WERI-Rb-1 (cell line): ENCODE measurements around the gene BRD1.
A peak's percentile ranks its signal among the peaks of the same experiment; 100 is the strongest.

Source experiments
- DNase-seq: peaks from one replicate; pipeline ENCODE4 v3.0.0-alpha.2; 2020
- H3K27ac ChIP-seq: fragments of 250-450 bp; sonication (Bioruptor Pico); 2 replicates; pipeline ENCODE4 v1.5.1; 2020; ENCODE audit warnings: mild to moderate bottlenecking, moderate library complexity
- H3K27me3 ChIP-seq: fragments of 250-450 bp; sonication (Bioruptor Pico); 2 replicates; pipeline ENCODE4 v1.5.1; 2021; ENCODE audit warnings: mild to moderate bottlenecking, low read depth, moderate library complexity; ENCODE audit not compliant: insufficient read depth, severe bottlenecking
- H3K36me3 ChIP-seq: fragments of 250-450 bp; sonication (Bioruptor Pico); 2 replicates; pipeline ENCODE4 v1.5.1; 2020; ENCODE audit warnings: mild to moderate bottlenecking, moderate library complexity
- H3K4me3 ChIP-seq: 2 replicates; pipeline ENCODE4 v1.5.1; 2011; ENCODE audit warnings: low read depth, mild to moderate bottlenecking, control low read depth, low read length
- H3K9me3 ChIP-seq: fragments of 250-450 bp; sonication (Bioruptor Pico); 2 replicates; pipeline ENCODE4 v1.5.1; 2021; ENCODE audit warnings: mild to moderate bottlenecking, moderate library complexity; ENCODE audit not compliant: severe bottlenecking
- TF ChIP-seq, protein P1 (sequence below): IDR thresholded peaks from 2 replicates; pipeline ENCODE4 v1.5.1; 2011; ENCODE audit warnings: low read depth, mild to moderate bottlenecking, control low read depth, inconsistent platforms, low read length

The BRD1 gene

DNA sequence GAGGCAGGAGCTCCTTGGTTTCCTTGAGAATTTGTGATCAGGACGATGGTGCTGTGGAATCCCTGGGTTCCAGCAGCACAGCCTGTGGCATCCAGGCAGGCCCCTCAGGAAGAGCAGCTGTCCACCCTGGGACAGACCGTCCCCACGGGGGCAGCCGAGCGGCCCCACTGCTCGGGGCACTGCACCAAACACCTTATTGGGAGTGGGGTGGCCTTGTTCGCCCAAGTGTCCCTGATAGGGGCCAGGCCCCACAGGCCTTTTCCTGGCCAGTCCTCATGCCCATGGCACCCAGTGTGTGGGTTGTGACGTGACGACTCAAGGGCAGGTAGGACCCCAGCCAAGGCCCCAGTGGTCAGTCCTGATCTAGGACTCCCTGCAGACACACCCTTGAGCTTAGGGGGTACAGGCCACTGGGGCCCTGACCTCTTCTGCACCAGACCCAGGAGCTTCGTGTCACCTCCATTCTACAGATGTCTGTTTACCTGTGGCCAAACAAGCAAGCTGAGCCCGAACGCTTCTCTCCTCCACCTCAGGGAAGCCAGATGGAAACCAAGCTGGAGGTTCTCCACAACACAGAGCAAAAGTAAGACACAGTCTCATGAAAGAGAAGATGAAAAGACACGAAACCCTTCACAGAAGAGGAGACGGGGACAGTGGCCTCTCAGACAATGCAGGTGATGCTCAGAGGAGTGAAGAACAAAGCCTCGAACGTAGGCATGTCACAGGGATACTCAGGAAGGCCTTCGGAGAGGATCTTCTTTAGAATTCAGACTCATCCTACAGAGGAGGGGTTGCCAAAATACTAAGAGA, 1.6 kb upstream of the BRD1 start:
- H3K4me3 ChIP-seq = no peak overlapping the region
- DNase-seq = no peak
- peaks cover 28% of the 10 kb centered on the region for H3K9me3 ChIP-seq
- H3K36me3 ChIP-seq = peaks cover 14% of the 10 kb centered on the region
- H3K27me3 ChIP-seq = no peaks in the 10 kb centered on the region
- TF ChIP-seq, protein P1, sequence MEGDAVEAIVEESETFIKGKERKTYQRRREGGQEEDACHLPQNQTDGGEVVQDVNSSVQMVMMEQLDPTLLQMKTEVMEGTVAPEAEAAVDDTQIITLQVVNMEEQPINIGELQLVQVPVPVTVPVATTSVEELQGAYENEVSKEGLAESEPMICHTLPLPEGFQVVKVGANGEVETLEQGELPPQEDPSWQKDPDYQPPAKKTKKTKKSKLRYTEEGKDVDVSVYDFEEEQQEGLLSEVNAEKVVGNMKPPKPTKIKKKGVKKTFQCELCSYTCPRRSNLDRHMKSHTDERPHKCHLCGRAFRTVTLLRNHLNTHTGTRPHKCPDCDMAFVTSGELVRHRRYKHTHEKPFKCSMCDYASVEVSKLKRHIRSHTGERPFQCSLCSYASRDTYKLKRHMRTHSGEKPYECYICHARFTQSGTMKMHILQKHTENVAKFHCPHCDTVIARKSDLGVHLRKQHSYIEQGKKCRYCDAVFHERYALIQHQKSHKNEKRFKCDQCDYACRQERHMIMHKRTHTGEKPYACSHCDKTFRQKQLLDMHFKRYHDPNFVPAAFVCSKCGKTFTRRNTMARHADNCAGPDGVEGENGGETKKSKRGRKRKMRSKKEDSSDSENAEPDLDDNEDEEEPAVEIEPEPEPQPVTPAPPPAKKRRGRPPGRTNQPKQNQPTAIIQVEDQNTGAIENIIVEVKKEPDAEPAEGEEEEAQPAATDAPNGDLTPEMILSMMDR = no peak
- H3K27ac ChIP-seq = no peak overlapping the region

DNA sequence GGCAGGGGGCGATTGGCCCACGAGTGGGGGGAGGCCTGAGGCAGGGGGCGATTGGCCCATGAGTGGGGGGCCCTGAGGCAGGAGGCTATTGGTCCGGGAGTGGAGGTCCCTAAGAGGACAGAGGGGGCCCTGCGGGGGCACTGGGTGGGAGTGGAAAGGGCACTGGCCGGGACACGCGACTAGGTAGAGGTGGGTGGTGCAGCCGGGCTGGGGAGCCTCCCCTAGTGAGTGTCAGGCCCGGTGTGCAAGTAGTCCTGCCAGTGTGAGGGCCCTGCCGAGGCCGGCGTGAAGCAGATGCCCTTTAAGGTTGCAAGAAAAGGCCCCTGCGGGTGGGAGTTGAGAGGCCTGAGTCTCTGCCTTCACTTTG, 909 bp upstream of the BRD1 start:
- TF ChIP-seq, protein P1 = no peak
- H3K4me3 ChIP-seq = no peak overlapping the region
- no peak for DNase-seq

DNA sequence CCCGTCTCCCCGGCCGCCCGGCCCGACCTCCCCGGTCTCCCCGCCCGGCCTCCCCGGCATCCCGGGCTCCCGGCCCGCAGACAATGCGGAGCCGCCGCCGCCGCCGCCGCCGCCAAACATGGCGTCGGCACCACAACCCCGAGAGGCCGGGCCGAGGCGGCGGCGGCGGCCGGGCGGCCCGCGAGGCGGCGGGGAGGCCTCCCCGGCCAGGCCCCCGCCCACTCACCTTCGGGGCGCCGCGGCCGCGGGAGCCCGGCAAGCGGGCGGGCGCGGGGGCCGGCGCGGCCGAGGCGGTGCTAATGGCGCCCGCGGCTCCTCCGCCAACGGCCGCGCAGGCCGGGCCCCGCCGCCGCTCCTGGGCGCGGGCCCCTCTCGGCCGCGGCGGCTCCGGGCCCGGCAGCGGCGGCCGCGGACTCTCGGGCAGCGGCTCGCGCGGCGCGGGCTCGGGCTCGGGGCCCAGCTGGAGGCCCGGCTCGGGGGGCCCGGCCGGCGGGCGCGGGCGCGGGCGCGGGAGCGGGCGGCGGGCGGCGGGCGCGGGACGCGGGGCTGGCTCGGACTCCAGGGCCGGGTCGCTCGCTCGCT, 311 bp downstream of the BRD1 start:
- Histone ChIP-seq H3K36me3 (peaks cover 33% of the 10 kb centered on the region), H3K9me3 (peaks cover 28% of the 10 kb centered on the region), H3K4me3 (peak overlapping the region; percentile 95), H3K27ac (peak overlapping the region; percentile 87), H3K27me3 (no peaks in the 10 kb centered on the region)
- DNase-seq = no peak
- TF ChIP-seq, protein P1 = no peak

More for the DNA sequence above, 909 bp upstream of the BRD1 start:
- Histone ChIP-seq H3K36me3 (peaks cover 20% of the 10 kb centered on the region), H3K9me3 (peaks cover 28% of the 10 kb centered on the region), H3K27me3 (no peaks in the 10 kb centered on the region), H3K27ac (no peak overlapping the region)

DNA sequence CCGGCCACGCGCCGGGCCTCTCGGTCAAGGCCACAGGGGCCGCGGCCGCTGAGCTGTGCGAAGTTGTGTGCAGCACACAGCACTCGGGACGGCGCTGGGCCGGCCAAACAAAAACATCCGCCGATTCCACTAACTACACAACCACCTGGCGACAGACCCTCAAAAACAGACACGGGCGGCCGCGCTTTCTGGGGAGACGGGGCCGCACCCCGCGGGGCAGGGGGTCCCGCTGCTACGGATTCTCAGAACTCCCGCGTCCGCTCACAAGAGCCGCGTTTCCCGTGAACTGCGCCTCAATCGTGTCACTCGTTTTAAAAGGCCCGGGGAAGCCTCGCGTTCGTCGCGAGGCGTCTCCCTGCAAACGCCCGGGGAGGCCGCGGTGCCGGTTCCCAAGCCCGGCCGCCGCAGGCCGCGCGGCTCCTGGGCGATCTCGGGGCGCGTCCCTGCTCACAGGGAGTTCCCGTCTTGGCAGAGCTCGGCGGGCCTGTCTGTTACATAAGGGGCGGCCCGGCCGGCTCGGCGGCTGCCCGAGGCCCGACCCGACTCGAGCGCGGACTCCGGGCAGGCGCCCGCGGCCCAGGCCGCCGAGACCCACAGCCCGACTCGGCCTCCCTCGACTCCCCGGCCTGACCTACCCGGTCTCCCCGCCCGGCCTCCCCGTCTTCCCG, 936 bp downstream of the BRD1 start:
- peaks cover 26% of the 10 kb centered on the region for H3K9me3 ChIP-seq

DNA sequence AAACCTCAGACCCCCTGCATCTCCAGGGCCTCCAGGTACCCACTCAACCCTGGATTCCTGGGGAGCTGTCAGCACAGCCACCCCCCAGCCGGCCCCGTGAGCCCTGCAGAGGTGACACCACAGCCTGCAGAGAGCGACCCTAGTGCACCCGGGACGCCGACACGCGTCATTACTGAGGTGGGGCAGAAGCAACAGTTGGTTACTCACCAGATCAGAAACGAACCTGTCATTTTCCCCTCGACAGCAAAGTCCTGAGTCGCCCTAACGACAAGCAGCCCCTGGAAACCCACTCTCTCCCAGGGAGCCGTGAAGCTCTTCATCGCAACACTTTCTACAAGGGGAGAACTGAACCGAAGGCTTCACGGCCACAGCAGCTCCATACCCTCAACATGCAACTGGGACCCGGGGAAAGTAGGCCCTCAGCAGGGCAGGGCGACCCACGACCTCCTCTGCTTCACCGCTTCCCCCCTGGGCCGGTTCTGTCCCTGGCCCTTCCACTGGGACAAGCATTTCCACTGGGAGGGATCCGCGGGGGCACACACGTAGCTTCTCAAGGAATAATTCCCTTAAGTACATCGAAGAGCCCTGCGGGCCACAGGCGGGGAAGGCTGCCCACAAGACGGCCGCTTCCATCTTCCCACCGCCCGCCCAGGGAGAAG, 1.6 kb downstream of the BRD1 start:
- Histone ChIP-seq H3K27ac (peak overlapping the region; percentile 87), H3K9me3 (peaks cover 22% of the 10 kb centered on the region), H3K4me3 (peak overlapping the region; percentile 95), H3K27me3 (no peaks in the 10 kb centered on the region), H3K36me3 (peaks cover 45% of the 10 kb centered on the region)
- DNase-seq = no peak
- TF ChIP-seq, protein P1 = no peak

More for the DNA sequence above, 936 bp downstream of the BRD1 start:
- no peaks in the 10 kb centered on the region for H3K27me3 ChIP-seq
- peak overlapping the region; percentile 87 for H3K27ac ChIP-seq
- peaks cover 39% of the 10 kb centered on the region for H3K36me3 ChIP-seq
- H3K4me3 ChIP-seq = peak overlapping the region; percentile 95
- TF ChIP-seq, protein P1 = no peak
- no peak for DNase-seq
